Activated naive CD4-positive, alpha-beta T cell treated with Interleukin-2 at 50 U/mL for 16 hours (primary cell): ENCODE data around the gene MME.

Source experiments
- DNase-seq: peaks from one replicate; pipeline ENCODE4 v3.0.0-alpha.2; 2020

Gene MME

GRCh38 chr3:155153242-155154186 lies 73.4 kb downstream of the MME start:
- DNase-seq, result no peak

GRCh38 chr3:155154255-155154654 lies 74.1 kb downstream of the MME start:
- no peak for DNase-seq

- no peak for DNase-seq
Observed at GRCh38 chr3:155158346-155159037, 78.4 kb downstream of the MME start.

GRCh38 chr3:155159301-155159700 lies 79.2 kb downstream of the MME start:
- no peak for DNase-seq

GRCh38 chr3:155161640-155162292 lies 81.6 kb downstream of the MME start:
- DNase-seq, result no peak

GRCh38 chr3:155164306-155164705 lies 84.2 kb downstream of the MME start:
- DNase-seq, result no peak

GRCh38 chr3:155166441-155166840 lies 86.3 kb downstream of the MME start:
- DNase-seq, result no peak

GRCh38 chr3:155169197-155169596 lies 89.1 kb downstream of the MME start:
- DNase-seq, result no peak

- no peak for DNase-seq
Observed at GRCh38 chr3:155173771-155174170, 93.7 kb downstream of the MME start.

- no peak for DNase-seq
Observed at GRCh38 chr3:155178810-155179436, 98.8 kb downstream of the MME start.

- no peak for DNase-seq
Observed at GRCh38 chr3:155179437-155179827, 99.3 kb downstream of the MME start.

GRCh38 chr3:155179966-155180757 lies 100.0 kb downstream of the MME start:
- DNase-seq, result no peak

- no peak for DNase-seq
Observed at GRCh38 chr3:155182467-155182866, 102.3 kb downstream of the MME start.

GRCh38 chr3:155184011-155184410 lies 103.9 kb downstream of the MME start:
- DNase-seq, result no peak

GRCh38 chr3:155185631-155186071 lies 105.5 kb downstream of the MME start:
- no peak for DNase-seq

- DNase-seq, result no peak
Observed at GRCh38 chr3:155188031-155188430, 107.9 kb downstream of the MME start.

- DNase-seq, result no peak
Observed at GRCh38 chr3:155189478-155189877, 109.4 kb downstream of the MME start.

GRCh38 chr3:155190691-155191090 lies 110.6 kb downstream of the MME start:
- DNase-seq, result no peak

GRCh38 chr3:155192957-155193746 lies 113.0 kb downstream of the MME start:
- DNase-seq, result no peak

GRCh38 chr3:155193868-155194267 lies 113.7 kb downstream of the MME start:
- DNase-seq, result no peak
